ENCODE data around the gene C20orf173. TPM values are rescaled to one million over a fixed set of nuclear protein-coding genes. Genes with fewer than 3 reads are reported as not detected.
"Not testable (repeated sequence)": the region's sequence is repeated elsewhere in the genome, so short reads cannot be mapped to it uniquely, and the experiment has no call there.

C20orf173 gene
- polyA plus RNA-seq, 1 donor from 2014 or later, result not detected

DNA sequence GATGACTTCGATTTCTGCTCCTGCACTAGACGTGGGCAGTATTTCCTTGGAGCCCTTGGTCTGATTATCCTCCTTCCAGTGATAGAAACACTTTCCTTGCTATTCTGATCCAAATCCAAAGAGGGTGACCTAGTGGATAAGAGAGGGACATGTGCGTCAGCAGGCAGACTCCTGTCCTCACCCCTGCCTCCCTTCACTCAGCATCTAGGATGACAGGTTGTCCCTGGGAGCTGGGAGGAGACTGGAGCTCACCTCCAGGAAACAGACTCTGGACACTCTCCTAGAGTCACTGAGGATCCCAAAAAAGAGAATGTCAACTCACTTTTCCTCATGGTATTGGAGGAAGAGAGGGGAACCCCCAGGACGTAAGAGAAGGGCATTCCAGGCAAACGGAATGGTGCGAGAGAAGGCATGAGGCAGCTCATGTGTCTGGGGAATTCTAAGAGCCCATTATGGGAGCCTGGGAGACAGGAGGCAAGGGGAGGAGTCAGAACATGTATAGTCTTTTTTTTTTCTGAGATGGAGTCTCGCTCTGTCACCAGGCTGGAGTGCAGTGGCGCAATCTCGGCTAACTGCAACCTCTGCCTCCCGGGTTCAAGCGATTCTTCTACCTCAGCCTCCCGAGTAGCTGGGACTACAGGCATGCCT, 2.2 kb downstream of the C20orf173 start:
- Mint-ChIP-seq H3K36me3 (peaks cover 2% of the 10 kb centered on the region), H3K27ac (no peak overlapping the region), H3K4me1 (peaks cover 0 to 2% (median 0%) of the 10 kb centered on the region in 3 donors), H3K4me3 (peak overlapping the region in 1 of 4 donors; percentile 76), H3K9me3 (no peaks in the 10 kb centered on the region), H3K27me3 (no peaks in the 10 kb centered on the region)

DNA sequence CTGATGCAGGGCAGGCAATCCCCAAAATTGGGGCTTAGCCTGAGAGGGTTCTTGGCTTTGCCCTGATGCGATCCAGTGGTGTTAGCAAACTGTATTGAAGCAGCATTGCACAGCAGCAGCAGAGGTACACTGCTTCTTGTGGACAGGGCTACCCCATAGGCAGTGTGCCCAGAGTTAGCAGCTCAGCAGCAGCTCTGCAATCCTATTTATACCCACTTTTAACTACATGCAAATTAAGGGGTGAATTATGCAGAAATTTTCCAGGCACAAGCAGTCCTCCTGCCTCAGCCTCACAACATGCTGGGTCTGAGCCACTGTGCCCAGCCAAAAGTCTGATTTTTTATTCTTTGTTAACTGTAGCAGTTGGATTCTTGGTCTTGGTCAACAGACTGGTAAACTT, 3.8 kb downstream of the C20orf173 start:
- peaks cover 0 to 2% (median 0%) of the 10 kb centered on the region in 3 donors for H3K4me1 Mint-ChIP-seq
- no peaks in the 10 kb centered on the region for H3K9me3 Mint-ChIP-seq
- H3K27me3 Mint-ChIP-seq, result no peaks in the 10 kb centered on the region
- no peak overlapping the region for H3K4me3 Mint-ChIP-seq
- no peak overlapping the region for H3K27ac Mint-ChIP-seq
- H3K36me3 Mint-ChIP-seq, result peaks cover 4% of the 10 kb centered on the region

GRCh38 chr20:35523298-35523888, 6.1 kb downstream of the C20orf173 start:
- H3K9me3 Mint-ChIP-seq, result no peaks in the 10 kb centered on the region

DNA sequence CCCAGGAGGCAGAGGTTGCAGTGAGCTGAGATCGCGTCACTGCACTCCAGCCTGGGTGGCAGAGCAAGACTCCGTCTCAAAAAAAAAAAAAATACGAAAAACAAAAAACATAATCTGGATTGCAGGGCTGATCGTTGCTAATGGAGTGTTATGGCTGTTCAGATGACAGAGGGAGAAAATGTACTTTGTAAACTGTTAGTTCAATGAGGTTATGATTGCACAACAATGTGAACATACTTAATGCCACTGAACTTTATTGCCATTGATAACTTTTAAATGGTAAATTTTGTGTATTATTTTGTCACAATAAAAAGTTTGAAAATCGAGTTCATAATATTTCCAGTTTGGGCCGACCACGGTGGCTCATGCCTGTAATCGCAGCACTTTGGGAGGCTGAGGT, 10.5 kb downstream of the C20orf173 start:
- H3K9me3 Mint-ChIP-seq, result no peaks in the 10 kb centered on the region
- no peaks in the 10 kb centered on the region for H3K27me3 Mint-ChIP-seq
- peaks cover 2% of the 10 kb centered on the region for H3K36me3 Mint-ChIP-seq
- H3K27ac Mint-ChIP-seq, result no peak overlapping the region
- no peaks in the 10 kb centered on the region for H3K4me1 Mint-ChIP-seq
- no peak overlapping the region for H3K4me3 Mint-ChIP-seq

More at GRCh38 chr20:35523298-35523888, 6.1 kb downstream of the C20orf173 start:
- H3K27ac Mint-ChIP-seq, result peak overlapping the region in 2 of 3 donors; percentile 59 to 74
- H3K4me1 Mint-ChIP-seq, result no peaks in the 10 kb centered on the region
- peaks cover 2% of the 10 kb centered on the region for H3K36me3 Mint-ChIP-seq
- no peaks in the 10 kb centered on the region for H3K27me3 Mint-ChIP-seq
- H3K4me3 Mint-ChIP-seq, result no peak overlapping the region

GRCh38 chr20:35517767-35518166, 11.7 kb downstream of the C20orf173 start:
- H3K4me1 Mint-ChIP-seq, H3K9me3 Mint-ChIP-seq, H3K4me3 Mint-ChIP-seq, H3K27ac Mint-ChIP-seq, H3K27me3 Mint-ChIP-seq, H3K36me3 Mint-ChIP-seq: not testable (repeated sequence)

GRCh38 chr20:35517125-35517524, 12.3 kb downstream of the C20orf173 start:
- Mint-ChIP-seq H3K36me3 (peaks cover 2% of the 10 kb centered on the region), H3K27ac (no peak overlapping the region), H3K27me3 (no peaks in the 10 kb centered on the region), H3K4me1 (no peaks in the 10 kb centered on the region), H3K9me3 (no peaks in the 10 kb centered on the region), H3K4me3 (no peak overlapping the region)

- Mint-ChIP-seq H3K27ac (no peak overlapping the region), H3K4me1 (no peaks in the 10 kb centered on the region)
Measured at GRCh38 chr20:35515949-35516645, 13.4 kb downstream of the C20orf173 start.

GRCh38 chr20:35515341-35515740, 14.1 kb downstream of the C20orf173 start:
- Mint-ChIP-seq H3K9me3 (no peaks in the 10 kb centered on the region), H3K4me3 (no peak overlapping the region), H3K4me1 (no peaks in the 10 kb centered on the region), H3K27ac (no peak overlapping the region), H3K36me3 (peaks cover 5% of the 10 kb centered on the region), H3K27me3 (no peaks in the 10 kb centered on the region)

More at GRCh38 chr20:35515949-35516645, 13.4 kb downstream of the C20orf173 start:
- Mint-ChIP-seq H3K9me3 (no peaks in the 10 kb centered on the region), H3K36me3 (peaks cover 7% of the 10 kb centered on the region), H3K27me3 (no peaks in the 10 kb centered on the region), H3K4me3 (no peak overlapping the region)

- H3K27ac Mint-ChIP-seq, result peak overlapping the region in 1 of 3 donors; percentile 29
- H3K4me1 Mint-ChIP-seq, result peaks cover 0 to 4% (median under 1%) of the 10 kb centered on the region in 3 donors
- H3K9me3 Mint-ChIP-seq, result no peaks in the 10 kb centered on the region
- no peaks in the 10 kb centered on the region for H3K27me3 Mint-ChIP-seq
- H3K4me3 Mint-ChIP-seq, result no peak overlapping the region
- H3K36me3 Mint-ChIP-seq, result peaks cover 5% of the 10 kb centered on the region
Measured at GRCh38 chr20:35514371-35514932, 15.0 kb downstream of the C20orf173 start.

GRCh38 chr20:35511814-35512420, 17.5 kb downstream of the C20orf173 start:
- no peak overlapping the region for H3K27ac Mint-ChIP-seq

DNA sequence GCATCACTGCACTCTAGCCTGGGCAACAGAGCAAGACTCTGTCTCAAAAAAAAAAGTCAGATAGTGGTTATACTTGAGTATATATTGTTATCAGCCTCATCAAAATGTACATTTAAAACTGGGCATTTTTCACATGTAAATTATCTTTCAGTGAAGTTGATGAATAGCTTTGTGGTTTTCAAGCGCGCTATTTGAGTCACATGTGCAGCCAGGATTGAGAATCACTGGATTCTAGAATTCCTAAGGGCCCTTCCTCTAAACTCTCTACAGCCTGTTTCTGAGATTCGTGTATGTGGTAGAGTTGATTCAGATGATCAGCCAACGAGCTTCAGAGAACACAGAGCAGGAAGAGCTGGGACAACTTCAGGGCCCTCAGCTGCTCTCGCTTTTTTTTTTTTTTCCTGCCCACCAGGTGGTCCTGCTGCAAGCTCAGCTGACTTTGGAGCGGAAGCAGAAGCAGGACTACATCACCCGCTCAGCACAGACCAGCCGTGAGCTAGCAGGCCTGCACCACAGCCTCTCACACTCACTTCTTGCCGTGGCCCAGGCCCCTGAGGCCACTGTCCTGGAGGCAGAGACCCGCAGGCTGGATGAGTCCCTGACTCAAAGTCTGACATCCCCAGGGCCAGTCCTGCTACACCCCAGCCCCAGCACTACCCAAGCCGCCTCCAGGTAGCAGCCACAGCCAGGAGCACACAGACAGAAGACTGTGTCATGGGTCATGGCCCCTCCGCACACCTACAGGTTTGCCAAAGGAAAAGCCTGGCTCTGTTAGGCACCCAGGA, 18.3 kb downstream of the C20orf173 start:
- Mint-ChIP-seq H3K27me3 (no peaks in the 10 kb centered on the region), H3K36me3 (peaks cover 5% of the 10 kb centered on the region), H3K4me1 (peaks cover 22 to 29% (median 28%) of the 10 kb centered on the region in 3 donors), H3K9me3 (no peaks in the 10 kb centered on the region), H3K4me3 (no peak overlapping the region), H3K27ac (no peak overlapping the region)

More at GRCh38 chr20:35511814-35512420, 17.5 kb downstream of the C20orf173 start:
- Mint-ChIP-seq H3K36me3 (peaks cover 5% of the 10 kb centered on the region), H3K4me3 (no peak overlapping the region), H3K9me3 (no peaks in the 10 kb centered on the region), H3K27me3 (no peaks in the 10 kb centered on the region), H3K4me1 (peaks cover 16 to 22% (median 20%) of the 10 kb centered on the region in 3 donors)

- peak overlapping the region; percentile 11 to 92 (median 46) for H3K27ac Mint-ChIP-seq
- peak overlapping the region in 3 of 4 donors; percentile 4 to 83 (median 58) for H3K4me3 Mint-ChIP-seq
- H3K9me3 Mint-ChIP-seq, result no peaks in the 10 kb centered on the region
- H3K27me3 Mint-ChIP-seq, result no peaks in the 10 kb centered on the region
- H3K4me1 Mint-ChIP-seq, result peaks cover 27 to 38% (median 37%) of the 10 kb centered on the region in 3 donors
- H3K36me3 Mint-ChIP-seq, result peaks cover 10% of the 10 kb centered on the region
Measured at GRCh38 chr20:35508493-35509218, 20.8 kb downstream of the C20orf173 start.

- Mint-ChIP-seq H3K4me3 (peak overlapping the region in 2 of 4 donors; percentile 74 to 79), H3K27ac (peak overlapping the region in 2 of 3 donors; percentile 64 to 70), H3K36me3 (peaks cover 11% of the 10 kb centered on the region), H3K4me1 (peaks cover 39 to 51% (median 47%) of the 10 kb centered on the region in 3 donors), H3K9me3 (no peaks in the 10 kb centered on the region), H3K27me3 (peaks cover 2% of the 10 kb centered on the region)
Measured at GRCh38 chr20:35506872-35507638, 22.4 kb downstream of the C20orf173 start.
